Small intestine (tissue), 7 donors: Measurements from ENCODE around the gene FGF2. TPM values are rescaled to one million over a fixed set of nuclear protein-coding genes. Genes with fewer than 3 reads are reported as not detected.
"Not testable (repeated sequence)": the region's sequence is repeated elsewhere in the genome, so short reads cannot be mapped to it uniquely, and the experiment has no call there.

Source experiments
- DNase-seq, 2 donors: peaks; one replicate each; pipeline versions ENCODE4 v3.0.0 to v3.0.0-alpha.2; 2013
- FAIRE-seq: peaks from 2 replicates; lab custom pipeline; 2012; peaks lifted over from hg19 to GRCh38; lab: Jason Lieb, UNC
- H3K27ac ChIP-seq, 3 donors: one replicate each; pipeline ENCODE4 v1.5.1; 2013; ENCODE audit warnings: low read length in 2 of 3, mild to moderate bottlenecking in 2 of 3, control low read depth in 1 of 3, inconsistent platforms in 1 of 3, low read depth in 1 of 3, moderate library complexity in 1 of 3
- H3K27me3 ChIP-seq, 3 donors: one replicate each; pipeline ENCODE4 v1.6.1; 2013; ENCODE audit warnings: low read length in 3 of 3, inconsistent platforms in 1 of 3; ENCODE audit not compliant: control insufficient read depth in 3 of 3, insufficient read depth in 3 of 3
- H3K36me3 ChIP-seq, 3 donors: one replicate each; pipeline ENCODE4 v1.6.1; 2013; ENCODE audit warnings: low read length in 3 of 3, inconsistent platforms in 1 of 3, low read depth in 1 of 3, mild to moderate bottlenecking in 1 of 3, moderate library complexity in 1 of 3; ENCODE audit not compliant: control insufficient read depth in 3 of 3, insufficient read depth in 2 of 3
- H3K4me1 ChIP-seq, 3 donors: one replicate each; pipeline ENCODE4 v1.6.1; 2013; ENCODE audit warnings: low read length in 2 of 3, inconsistent platforms in 1 of 3, low read depth in 1 of 3, mild to moderate bottlenecking in 1 of 3, moderate library complexity in 1 of 3; ENCODE audit not compliant: control insufficient read depth in 3 of 3, insufficient read depth in 2 of 3
- H3K4me3 ChIP-seq, 3 donors: one replicate each; pipeline ENCODE4 v1.5.1; 2013; ENCODE audit warnings: low read length in 3 of 3, control low read depth in 1 of 3, inconsistent platforms in 1 of 3, low read depth in 1 of 3, mild to moderate bottlenecking in 1 of 3, moderate library complexity in 1 of 3
- H3K9me3 ChIP-seq, 2 donors: one replicate each; pipeline ENCODE4 v1.6.1; 2013; ENCODE audit warnings: low read depth in 1 of 2, low read length in 1 of 2; ENCODE audit not compliant: control insufficient read depth in 2 of 2, insufficient read depth in 1 of 2
- WGBS, 3 donors: extraction: QIAGEN DNeasy Blood & Tissue Kit; methylation state at CpG; one replicate each; pipeline ENCODE4 v1.1.7; 2013; 5-methylcytosine and 5-hydroxymethylcytosine counted together
- polyA plus RNA-seq, 4 donors: library from polyadenylated mRNA; stranded (reverse) in 3 of 4; unstranded in 1 of 4; fragments of 200-250 nt in 3 of 4; fragments of 120-200 nt in 1 of 4; gene quantifications; one replicate each; pipeline versions ENCODE4 v1.2.1 to v1.2.3, GENCODE V29; 2013
- donor health status: healthy with polysubstance abuse.
- donor health status: control.
- donor health status: control.
- donor health status: Bipolar disorder and iron deficiency.
- donor health status: healthy.

Gene FGF2
- polyA plus RNA-seq, 4 donors: 0.22 to 2.6 (median 1.0) TPM

- FAIRE-seq: no peak
- WGBS, 3 donors: 76 to 93% (median 76%) methylated on average over 4 of the region's 4 CpGs
- no peak for DNase-seq
- Histone ChIP-seq H3K36me3 (no peaks in the 10 kb centered on the region), H3K9me3 (no peaks in the 10 kb centered on the region), H3K4me3 (no peak overlapping the region), H3K27ac (no peak overlapping the region), H3K27me3 (no peaks in the 10 kb centered on the region), H3K4me1 (no peaks in the 10 kb centered on the region)
Observed at GRCh38 chr4:122803788-122804208, 22.8 kb upstream of the FGF2 start.

GRCh38 chr4:122806981-122807679, 19.5 kb upstream of the FGF2 start:
- H3K4me3 ChIP-seq: no peak overlapping the region
- H3K9me3 ChIP-seq: no peaks in the 10 kb centered on the region
- 63 to 73% (median 65%) methylated on average over 3 of the region's 3 CpGs for WGBS, 3 donors
- DNase-seq (no peak), FAIRE-seq (no peak)
- no peaks in the 10 kb centered on the region for H3K36me3 ChIP-seq
- H3K27me3 ChIP-seq: no peaks in the 10 kb centered on the region
- H3K27ac ChIP-seq: no peak overlapping the region
- H3K4me1 ChIP-seq: no peaks in the 10 kb centered on the region

GRCh38 chr4:122810669-122811068, 16.0 kb upstream of the FGF2 start:
- DNase-seq (no peak), FAIRE-seq (no peak)
- Histone ChIP-seq H3K9me3 (no peaks in the 10 kb centered on the region), H3K4me1 (no peaks in the 10 kb centered on the region), H3K36me3 (no peaks in the 10 kb centered on the region), H3K27ac (no peak overlapping the region), H3K4me3 (no peak overlapping the region), H3K27me3 (no peaks in the 10 kb centered on the region)
- WGBS, 3 donors: 76 to 100% (median 91%) methylated on average over 1 of the region's 1 CpG

- not testable (repeated sequence) for FAIRE-seq
Observed at GRCh38 chr4:122811781-122812180, 14.8 kb upstream of the FGF2 start.

GRCh38 chr4:122812823-122813222, 13.8 kb upstream of the FGF2 start:
- not testable (repeated sequence) for H3K27ac ChIP-seq, H3K4me1 ChIP-seq, H3K27me3 ChIP-seq, DNase-seq, H3K36me3 ChIP-seq, H3K4me3 ChIP-seq, FAIRE-seq, H3K9me3 ChIP-seq
- 41 to 78% (median 73%) methylated on average over 2 to 3 of the region's 3 CpGs for WGBS, 3 donors

More at GRCh38 chr4:122811781-122812180, 14.8 kb upstream of the FGF2 start:
- DNase-seq, H3K9me3 ChIP-seq, H3K36me3 ChIP-seq, H3K4me3 ChIP-seq, H3K27ac ChIP-seq, H3K4me1 ChIP-seq, H3K27me3 ChIP-seq: not testable (repeated sequence)
- 95% methylated on average over 7 to 32 of the region's 32 CpGs for WGBS, 3 donors

DNA sequence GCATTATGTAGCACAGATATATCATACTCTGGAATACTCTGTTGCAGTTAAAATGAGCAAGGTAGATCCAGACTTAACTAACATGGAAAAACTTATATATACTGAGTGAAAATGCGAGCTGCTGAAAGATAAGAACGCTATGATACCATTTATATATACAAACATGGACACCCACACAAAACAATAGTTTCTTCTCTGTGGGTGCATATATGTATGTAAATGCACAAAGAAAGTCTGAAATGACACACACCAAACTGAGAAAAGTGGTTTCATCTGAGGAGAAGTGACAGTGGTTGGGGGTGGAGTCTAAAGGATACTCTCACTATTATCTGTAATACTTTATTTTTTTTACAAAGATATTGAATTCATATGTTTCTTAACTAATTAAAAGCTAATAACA, 12.2 kb upstream of the FGF2 start:
- H3K27ac ChIP-seq: no peak overlapping the region
- WGBS, 3 donors: 77 to 80% (median 78%) methylated on average over 2 of the region's 2 CpGs
- no peak for FAIRE-seq
- no peaks in the 10 kb centered on the region for H3K4me1 ChIP-seq
- no peaks in the 10 kb centered on the region for H3K9me3 ChIP-seq
- no peaks in the 10 kb centered on the region for H3K36me3 ChIP-seq
- no peak for DNase-seq
- H3K4me3 ChIP-seq: no peak overlapping the region
- H3K27me3 ChIP-seq: no peaks in the 10 kb centered on the region

- no peak overlapping the region for H3K27ac ChIP-seq
- H3K27me3 ChIP-seq: no peaks in the 10 kb centered on the region
- 89 to 95% (median 93%) methylated on average over 6 of the region's 6 CpGs for WGBS, 3 donors
- no peaks in the 10 kb centered on the region for H3K4me1 ChIP-seq
- DNase-seq (no peak), FAIRE-seq (no peak)
- H3K9me3 ChIP-seq: no peaks in the 10 kb centered on the region
- H3K4me3 ChIP-seq: no peak overlapping the region
- H3K36me3 ChIP-seq: no peaks in the 10 kb centered on the region
Observed at GRCh38 chr4:122815248-122815647, 11.4 kb upstream of the FGF2 start.

- no peaks in the 10 kb centered on the region for H3K36me3 ChIP-seq
- peaks cover 0 to 2% (median 0%) of the 10 kb centered on the region in 3 donors for H3K27me3 ChIP-seq
- no peak for FAIRE-seq
- no peak overlapping the region for H3K27ac ChIP-seq
- H3K4me1 ChIP-seq: no peaks in the 10 kb centered on the region
- H3K9me3 ChIP-seq: no peaks in the 10 kb centered on the region
- no peak overlapping the region for H3K4me3 ChIP-seq
- 93 to 97% (median 94%) methylated on average over 4 of the region's 4 CpGs for WGBS, 3 donors
- no peak for DNase-seq
Observed at GRCh38 chr4:122816476-122816875, 10.2 kb upstream of the FGF2 start.
